Stimulated activated CD4-positive, alpha-beta T cell treated with anti-CD3 and anti-CD28 coated beads, TNF-alpha, amount 100 ng/mL, for 24 hours (primary cell): Measurements from ENCODE around the gene EIF1.
"Not testable (repeated sequence)": the region's sequence is repeated elsewhere in the genome, so short reads cannot be mapped to it uniquely, and the experiment has no call there.

ENCODE experiments used
- DNase-seq, 3 experiments: peaks; one replicate each; pipeline ENCODE4 v3.0.0-alpha.2; 2020; ENCODE audit warnings: low read depth in 3 of 3

The EIF1 gene

DNA sequence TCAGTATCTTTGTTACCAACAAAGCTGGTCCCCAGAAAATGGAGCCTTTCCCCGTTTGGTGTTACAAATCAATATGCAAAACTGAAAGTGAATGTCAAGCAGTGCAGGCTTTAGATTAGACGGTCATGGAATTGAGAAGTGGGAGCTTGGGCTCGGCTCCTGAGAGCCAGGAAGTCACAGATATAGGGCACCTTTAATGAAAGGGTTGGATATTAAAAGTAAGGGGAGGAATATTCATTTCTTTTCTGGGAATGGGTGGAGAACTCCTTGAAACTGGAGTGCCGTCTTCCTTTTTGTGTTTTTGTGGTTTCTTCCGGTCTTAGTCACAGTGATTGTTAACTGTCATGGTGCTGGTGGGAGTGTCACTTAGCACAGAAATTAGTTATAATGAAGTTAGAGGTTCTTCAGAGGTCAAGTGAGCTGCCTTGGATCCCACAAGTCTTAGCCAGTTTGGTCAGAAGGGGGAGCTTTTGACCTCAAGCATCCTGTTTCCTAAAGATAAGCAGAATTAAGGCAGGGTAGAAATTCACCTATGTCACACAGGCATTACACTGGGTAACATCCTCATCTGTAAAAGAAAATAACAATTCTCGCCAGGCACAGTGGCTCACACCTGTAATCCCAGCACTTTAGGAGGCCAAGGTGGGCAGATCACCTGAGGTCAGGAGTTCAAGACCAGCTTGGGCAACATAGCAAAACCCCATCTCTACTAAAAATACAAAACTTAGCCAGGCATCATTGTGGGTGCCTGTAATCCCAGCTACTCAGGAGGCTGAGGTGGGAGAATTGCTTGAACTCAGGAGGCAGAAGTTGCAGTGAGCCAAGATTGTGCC, 9.6 kb upstream of the EIF1 start:
- DNase-seq, result peak in 2 of 3 experiments; percentile 44 to 47

DNA sequence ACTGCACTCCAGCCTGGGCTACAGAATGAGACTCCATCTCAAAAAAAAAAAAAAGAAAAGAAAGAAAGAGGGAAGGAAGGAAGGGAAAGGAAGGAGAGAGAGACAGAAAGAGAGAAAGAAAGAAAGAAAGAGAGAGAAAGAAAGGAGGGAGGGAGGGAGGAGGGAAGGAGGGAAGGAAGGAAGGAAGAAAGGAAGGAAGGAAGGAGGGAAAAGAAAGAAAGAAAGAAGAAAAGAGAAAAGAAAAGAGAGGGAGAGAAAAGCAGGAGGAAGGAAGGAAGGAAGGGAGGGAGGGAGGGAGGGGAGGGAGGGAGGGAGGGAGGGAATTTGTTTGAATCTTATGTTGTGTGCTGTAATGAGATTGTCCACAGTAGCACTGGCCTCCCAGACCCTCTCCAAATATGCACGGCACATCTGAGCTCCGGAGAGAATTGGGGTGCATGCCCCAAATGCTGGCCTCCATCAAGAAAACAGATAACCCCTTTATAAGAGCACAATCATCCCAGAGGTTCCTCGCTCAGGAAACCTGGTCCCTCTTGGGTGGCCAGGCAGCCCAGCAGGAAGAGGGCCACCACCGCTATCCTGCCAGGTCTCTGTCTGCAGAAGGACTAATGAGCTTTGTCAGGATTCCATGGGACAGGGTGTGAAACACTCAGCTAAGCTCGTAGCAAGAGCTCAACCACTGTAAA, 8.8 kb upstream of the EIF1 start:
- no peak for DNase-seq

DNA sequence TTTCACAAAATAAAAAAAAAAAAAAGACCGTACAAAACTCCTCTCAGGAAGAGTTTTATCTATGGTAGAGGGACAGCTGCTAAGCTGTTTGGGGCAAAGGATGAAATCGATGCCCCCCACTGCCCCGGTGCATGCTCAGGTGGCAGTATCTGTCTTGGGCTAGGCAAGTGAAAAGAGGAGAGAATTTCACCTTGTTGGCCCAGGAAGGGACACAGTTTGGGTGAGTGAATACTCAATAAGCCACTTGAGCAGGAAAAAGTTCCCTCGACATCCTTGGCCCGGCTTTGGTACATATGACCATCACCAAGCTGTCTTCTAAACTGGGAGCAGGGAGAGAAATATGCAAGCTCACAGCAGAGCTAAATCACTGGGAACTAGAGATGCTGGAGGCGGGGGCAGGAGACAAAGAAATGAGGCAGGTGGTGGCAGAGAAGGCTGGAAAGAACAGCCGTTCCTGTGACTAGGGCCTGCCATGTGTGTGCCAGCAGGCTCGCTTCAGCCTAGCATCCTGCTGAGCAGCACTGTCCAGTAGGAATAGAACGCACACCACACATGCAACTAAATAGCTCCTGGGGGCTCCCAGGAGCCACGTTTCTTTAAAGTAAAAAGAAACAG, 8.2 kb upstream of the EIF1 start:
- DNase-seq, result no peak

DNA sequence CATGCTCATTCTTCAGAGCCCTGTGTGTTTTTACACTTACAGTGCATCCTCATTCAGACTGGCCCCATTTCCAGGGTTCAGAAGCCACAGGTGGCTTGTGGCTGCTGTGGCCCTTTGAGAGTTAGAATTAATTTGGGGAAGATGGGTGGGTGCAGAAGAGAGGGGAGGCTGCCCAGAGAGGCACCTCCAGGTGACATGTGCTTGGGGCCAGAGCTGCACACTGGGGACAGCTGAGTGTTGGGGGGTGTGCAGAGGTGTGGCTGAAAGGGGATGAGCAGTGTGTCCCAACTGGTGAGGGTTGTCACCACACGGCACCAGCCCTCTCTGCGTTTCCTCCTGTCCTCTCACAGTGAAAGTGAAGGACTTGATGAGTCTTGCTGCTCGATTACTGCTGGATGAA, 6.9 kb upstream of the EIF1 start:
- DNase-seq, result no peak

DNA sequence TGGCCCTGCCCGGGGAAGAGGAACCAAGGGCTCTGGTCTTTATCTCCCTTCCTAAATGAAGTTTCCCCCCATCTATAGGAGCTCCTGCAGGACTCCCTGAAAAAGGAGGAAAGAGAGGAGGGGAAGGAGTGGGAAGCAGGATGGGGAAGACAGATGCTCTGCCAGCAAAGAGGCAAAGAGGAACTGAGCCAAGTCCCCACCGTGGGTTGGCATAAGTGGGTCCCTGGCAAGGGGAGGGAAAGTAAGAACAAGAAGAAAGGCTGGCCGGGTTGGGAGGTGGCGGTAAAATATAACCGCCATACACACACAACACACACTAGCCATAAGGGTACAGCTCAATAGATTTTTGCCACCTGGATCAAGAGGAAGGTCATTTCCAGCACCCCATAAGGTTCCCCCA, 6.1 kb upstream of the EIF1 start:
- no peak for DNase-seq

DNA sequence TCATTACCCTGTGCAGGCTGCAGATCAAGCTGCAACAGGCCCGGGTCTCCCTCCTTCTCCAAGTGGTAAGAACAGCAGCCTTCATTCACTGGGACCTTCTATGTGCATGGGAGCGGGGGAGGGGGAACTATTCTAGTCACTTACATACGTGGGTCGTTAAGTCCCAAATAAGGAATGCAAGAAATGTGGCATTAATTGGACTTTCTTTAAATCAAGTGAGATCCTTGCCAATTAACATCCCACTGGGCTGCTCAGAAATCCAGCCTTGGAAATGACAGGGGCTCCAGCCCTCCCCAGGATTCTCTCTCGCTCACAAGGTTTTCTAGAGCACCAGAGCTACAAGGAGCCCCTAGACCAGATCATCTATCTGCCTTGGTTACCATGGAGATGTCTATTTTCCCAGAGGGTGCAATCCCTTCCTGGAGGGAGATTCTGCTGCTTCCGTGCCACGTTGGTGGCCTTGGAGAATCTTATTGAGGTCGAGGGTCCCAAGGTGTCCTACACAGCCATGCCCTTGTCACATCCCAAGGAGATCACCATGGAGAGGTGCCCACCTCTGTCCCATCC, 5.2 kb upstream of the EIF1 start:
- DNase-seq, result no peak

DNA sequence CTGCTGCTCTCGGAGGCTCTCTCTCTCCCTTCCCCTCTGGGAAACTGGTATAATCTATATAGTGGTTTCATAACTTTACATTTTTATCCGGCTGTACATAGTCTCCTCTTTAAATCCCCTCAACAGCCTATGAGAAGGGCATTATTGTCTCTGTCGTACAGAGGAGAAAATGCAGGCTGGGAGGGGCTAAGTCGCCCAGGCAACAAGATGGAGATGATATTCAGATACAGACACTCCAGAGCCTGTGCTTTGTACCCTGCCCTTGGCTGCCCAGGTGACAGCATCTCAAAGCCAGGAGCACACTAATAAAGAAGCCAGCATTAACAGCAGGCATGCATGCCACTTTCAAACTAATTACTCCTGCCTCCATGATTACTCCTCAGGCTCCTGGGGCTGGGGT, 4.7 kb upstream of the EIF1 start:
- no peak for DNase-seq

DNA sequence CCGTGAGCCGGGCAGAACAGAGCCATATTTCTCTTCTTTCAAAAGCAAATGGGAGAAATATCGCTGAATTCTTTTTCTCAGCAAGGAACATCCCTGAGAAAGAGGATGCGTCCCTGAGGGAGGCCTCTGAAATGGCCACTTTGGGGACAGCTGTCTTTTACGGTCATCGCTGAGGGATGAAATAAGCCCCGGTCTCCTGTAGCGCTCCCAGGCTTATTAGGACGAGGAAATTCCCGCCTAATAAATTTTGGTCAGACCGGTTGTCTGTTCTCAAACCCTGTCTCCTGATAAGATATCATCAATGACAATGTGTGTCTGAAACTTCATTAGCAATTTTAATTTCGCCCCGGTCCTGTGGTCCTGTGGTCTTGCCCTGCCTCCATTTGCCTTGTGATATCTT, 2.9 kb upstream of the EIF1 start:
- not testable (repeated sequence) for DNase-seq

DNA sequence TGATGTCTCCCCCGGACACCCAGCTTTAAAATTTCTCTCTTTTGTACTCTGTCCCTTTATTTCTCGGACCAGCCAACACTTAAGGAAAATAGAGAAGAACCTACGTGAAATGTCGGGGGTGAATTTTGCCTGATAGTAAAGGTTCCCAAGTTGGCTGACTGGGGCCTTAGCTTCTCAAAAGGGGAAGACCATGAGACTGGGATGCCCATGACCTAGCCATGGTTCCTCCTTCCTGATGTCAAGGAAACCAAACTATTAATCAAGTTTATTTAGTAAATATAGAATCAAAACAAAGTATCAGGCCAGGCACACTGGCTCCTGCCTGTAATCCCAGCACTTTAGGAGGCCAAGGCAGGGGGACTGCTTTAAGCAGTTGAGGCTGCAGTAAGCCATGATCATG, 2.4 kb upstream of the EIF1 start:
- no peak for DNase-seq

DNA sequence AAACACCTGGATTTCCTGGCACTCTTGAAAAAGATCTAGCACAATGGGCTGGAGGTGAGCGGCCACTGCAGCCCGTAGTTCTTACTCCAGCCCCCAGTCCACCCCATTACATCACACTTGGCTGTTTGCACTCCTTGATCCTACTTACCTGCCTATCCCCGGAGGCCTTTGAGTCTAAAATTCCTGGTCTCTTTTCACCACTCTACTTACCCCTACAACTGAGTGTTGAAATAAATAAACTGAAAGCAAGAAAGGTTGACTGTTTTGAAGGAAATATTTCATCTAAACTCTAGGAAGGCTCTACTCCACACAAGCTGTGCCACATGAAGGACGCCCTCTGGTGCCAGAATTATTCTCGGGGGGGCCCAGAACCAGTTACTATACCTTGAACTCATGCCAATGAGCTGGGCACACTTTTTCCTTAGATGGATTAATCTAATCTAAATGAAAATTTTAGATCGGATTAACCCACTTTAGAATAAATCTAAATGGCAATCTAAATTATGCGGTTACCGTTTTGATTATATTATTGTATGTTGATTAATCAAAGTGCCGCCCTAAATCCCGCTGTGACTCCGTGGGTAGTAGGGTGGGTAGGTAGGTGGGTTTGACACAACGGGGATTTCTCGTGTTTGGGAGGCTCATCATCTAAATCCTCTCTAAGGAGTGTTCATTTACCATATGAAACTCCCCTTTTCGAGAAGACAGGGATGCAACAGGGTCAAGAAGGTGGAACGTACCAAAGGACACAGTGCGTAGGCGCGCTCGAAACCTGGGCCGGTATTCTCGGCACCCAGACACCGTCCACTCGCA, 651 bp upstream of the EIF1 start:
- peak in 1 of 3 experiments; percentile 53 for DNase-seq

DNA sequence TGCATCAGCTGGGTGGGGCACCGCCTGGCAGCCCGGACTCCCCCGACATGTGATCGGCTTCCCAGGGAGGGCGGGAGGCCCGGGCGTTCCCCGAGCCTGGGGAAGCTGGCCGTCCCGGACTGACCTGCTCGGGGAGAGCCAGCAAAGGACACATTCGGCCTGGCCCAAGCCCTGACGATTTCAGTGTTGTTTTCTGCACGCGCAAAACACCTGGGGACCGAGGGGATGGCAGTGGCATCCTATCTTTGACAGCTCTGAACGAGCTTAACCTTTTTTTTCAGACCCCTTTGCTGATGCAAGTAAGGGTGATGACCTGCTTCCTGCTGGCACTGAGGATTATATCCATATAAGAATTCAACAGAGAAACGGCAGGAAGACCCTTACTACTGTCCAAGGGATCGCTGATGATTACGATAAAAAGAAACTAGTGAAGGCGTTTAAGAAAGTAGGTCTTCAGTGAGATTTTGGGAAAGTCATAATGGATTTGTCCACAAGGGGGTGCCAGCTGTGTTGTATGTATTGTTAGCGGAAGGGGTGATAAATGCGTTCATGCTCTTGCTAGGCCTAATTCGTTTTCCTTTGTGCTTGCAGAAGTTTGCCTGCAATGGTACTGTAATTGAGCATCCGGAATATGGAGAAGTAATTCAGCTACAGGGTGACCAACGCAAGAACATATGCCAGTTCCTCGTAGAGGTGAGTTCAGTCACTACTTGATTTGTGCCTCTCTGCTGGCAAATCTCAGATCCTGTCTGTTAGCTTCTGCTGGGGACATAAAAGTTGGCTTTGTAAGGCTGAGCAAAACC, 1.0 kb downstream of the EIF1 start:
- DNase-seq, result peak in 1 of 3 experiments; percentile 62

DNA sequence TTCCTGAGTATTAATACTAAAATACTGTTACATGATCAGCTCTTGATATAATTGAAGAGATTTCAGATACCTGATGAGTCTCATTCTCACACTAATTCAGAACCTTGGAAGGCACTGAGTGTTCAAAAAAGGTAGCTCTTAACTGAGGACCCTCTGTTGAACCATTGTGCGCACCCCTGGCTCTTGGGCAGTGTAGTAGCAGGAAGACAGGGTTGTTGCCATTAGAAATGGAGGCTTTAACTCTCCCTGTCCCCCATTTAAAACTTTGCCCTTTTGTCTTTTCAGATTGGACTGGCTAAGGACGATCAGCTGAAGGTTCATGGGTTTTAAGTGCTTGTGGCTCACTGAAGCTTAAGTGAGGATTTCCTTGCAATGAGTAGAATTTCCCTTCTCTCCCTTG, 1.8 kb downstream of the EIF1 start:
- DNase-seq, result no peak

DNA sequence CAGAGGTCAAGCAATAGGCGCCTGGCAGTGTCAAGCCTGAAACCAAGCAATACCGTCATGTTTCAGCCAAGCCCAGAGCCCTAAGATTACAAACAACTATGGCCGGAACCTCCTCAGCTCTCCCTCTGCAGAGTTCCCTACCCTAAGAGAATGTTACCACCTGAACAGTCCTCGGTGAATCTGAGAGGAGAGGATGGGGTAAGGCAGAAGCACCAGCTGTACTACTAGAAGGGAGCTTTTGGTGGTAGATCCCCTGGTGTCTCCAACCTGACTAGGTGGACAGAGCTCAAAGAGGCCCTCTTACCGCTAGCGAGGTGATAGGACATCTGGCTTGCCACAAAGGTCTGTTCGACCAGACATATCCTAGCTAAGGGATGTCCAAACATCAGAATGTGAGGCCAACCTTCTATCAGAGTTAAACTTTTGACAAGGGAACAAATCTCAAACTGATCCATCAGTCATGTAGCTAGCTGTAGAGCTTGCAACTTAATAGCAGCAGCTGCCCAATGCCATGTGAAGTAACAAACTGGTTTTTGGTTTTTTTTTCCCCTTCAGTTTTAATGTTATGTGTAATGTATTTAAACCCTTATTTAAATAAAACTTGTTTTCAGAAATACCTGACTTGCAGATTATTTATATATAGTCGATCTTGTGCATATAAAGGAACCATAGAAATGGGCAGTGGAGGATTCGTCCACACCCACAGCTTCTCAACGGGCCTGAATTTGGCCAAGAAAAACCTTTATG, 2.5 kb downstream of the EIF1 start:
- no peak for DNase-seq

DNA sequence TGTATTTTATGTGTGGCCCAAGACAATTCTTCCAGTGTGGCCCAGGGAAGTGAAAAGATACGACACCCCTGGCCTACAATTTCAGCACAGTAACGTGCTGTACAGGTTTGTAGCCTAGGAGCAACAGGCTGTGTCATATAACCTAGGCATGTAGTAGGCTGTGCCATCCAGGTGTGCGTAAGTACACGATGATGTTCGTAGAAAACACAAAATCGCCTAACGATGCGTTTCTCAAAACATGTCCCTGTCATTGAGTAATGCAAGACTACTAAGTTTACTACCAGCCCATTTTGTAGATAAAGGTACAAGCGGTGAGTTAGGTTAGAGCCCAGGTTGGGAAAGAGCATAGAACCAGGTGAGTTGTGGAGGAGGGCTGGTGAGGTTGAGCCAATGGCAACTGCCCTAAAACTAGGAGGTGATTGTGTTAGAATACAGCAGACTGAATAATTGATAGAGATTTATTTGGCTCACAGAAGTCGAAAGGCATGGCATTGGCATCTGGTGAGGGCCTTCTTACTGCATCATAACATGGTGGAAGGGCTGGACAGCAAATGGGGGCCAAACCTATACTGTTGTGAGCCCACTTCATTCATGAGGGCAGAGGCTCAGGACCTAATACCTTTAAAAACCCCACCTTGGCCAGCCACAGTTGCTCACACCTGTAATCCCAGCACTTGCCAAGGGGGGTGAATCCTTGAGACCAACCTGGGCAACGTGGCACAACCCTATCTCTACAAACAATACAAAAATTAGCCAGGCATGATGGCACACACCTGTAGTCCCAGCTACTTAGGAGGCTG, 4.2 kb downstream of the EIF1 start:
- DNase-seq, result peak in 1 of 3 experiments; percentile 18

DNA sequence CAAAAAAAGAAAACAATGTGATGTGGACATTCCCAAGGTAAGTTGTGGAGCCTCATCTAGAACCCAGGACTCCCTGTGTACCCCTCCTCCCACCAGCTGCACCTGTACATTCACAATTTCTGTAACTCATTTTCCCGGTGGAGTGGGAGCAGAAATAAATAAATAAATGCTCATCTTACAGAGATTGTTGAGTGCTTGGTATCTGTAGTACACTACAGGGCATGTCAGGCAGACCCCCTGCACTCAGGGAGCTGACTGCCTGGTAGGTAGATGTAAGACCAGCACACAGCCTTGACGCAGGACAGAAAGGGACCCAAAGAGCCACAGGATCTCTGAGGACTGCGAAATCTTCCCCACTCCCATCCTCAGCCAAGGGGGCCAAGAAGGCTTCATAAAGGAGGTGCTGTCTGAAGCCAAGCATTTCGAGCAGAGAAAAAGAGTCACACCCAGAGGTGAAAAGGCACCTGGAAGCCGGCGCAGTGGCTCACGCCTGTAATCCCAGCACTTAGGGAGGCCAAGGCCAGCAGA, 6.5 kb downstream of the EIF1 start:
- no peak for DNase-seq

DNA sequence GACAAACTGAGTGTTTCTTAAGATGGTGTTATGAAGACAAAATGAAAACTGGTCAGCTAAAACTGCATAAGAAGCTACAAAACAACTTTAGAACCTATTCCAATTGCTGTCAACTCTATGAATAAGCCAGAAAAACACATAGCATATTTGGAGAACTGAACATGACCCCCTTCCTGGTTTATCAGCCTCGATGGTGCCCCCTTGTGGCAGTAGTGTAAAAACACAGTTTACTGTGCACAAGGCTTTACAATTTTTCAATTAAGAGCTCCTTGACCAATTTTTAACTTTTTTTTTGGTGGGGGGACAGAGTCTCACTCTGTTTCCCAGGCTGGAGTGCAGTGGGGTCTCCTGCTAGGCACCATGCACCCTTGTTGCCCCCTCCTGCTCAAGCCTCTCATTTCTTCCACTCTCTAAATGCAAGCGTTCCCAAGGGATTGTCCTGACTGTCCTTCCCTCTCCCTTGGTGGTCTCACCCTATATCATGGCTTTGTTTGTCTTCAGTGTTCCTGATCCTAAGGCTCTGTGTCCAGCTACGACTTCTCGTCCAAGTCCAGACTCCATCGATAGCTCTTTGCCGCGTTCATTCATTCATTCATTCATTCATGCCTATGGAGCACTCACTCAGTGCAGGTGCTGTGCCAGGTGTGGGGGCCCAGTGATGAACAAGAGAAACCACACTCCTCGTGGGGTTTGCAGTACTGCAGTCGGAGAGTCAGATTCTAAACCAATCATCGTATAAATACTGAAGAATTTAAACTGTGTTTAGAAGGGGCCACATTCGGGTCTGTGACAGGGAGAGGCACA, 7.5 kb downstream of the EIF1 start:
- peak; percentile 56 to 66 (median 59) for DNase-seq

DNA sequence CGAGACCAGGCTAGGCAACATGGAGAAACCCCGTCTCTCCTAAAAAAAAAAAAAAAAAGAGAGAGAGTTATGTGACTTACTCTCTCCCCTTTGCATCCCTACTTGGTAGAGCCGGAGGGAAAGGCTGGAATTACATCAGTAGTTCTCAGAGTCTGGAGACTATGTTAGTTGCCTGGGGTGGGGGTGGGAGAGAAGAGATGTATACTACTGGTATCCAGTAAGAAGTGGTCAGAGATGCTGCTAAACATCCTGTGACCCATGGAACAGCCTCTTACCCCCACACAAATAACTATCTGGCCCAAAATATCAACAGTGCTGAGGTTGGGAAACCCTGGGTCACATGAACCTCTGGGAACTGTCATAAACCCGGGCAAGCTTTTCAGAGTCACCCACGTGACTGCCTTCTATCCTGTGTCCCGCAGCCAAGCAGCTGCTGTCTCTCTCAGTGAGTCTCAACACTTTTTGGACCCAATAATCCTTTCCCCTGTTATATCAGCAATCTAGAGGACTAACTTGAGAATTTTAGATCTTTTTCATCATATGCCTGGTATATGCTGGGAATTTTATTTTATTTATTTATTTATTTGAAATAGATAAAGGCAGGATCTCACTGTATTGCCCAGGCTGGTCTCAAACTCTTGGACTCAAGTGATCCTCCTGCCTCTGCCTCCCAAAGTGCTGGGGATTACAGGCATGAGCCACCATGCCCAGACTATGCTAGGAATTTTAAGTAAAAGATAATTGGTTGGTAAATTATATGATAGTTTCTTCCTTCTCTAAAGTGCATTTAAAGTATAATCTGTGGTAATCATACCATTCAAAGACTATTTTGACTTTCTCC, 8.7 kb downstream of the EIF1 start:
- no peak for DNase-seq
